Left lobe of liver (tissue), 2 donors: ENCODE data around the gene ERICH4. TPM values are rescaled to one million over a fixed set of nuclear protein-coding genes. Genes with fewer than 3 reads are reported as not detected.
"Not testable (repeated sequence)": the region's sequence is repeated elsewhere in the genome, so short reads cannot be mapped to it uniquely, and the experiment has no call there.

Experiments
- ATAC-seq: fragments of 200-7000 bp; cut with Tn5 transposase; one replicate; pipeline ENCODE4 v1.9.1; 2020; ENCODE audit warnings: mild to moderate bottlenecking, moderate library complexity
- DNase-seq: peaks from one replicate; pipeline ENCODE4 v3.0.0-alpha.2; 2020; ENCODE audit warnings: low spot score
- total RNA-seq: library from RNA; stranded (reverse); gene quantifications from one replicate; pipeline ENCODE4 v1.2.1, GENCODE V29; 2021
- donor health status: DM: no; HTN: no; CAD: no; lungs with moderate emphysema.
- donor health status: DM: no; HTN: yes; CAD: no.

Gene ERICH4
- total RNA-seq, 1 donor from 2014 or later, result not detected

DNA sequence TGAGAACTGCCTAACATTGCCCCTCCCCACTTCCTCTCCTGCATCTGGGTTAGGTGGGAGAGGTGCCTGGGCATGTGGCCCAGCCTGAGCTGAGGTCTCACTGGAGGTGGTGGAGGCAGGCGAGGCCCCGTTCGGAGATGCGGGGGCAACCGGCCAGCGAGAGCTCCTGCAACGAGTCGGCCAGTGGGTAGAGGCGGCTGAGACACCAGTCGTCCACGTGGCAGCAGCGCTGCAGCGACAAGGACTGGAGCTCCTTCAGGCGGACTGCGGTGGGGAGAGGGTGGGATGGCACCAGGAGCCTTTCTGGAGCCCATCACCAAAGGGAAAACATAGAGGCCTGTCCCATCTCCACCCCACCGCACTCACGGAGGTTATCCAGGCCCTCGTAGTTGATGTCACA, 9.8 kb upstream of the ERICH4 start:
- no peak for ATAC-seq
- no peak for DNase-seq

GRCh38 chr19:41434450-41434849, 8.5 kb upstream of the ERICH4 start:
- DNase-seq (no peak), ATAC-seq (no peak)

- DNase-seq, ATAC-seq: not testable (repeated sequence)
These were observed 7.6 kb upstream of the ERICH4 start for GRCh38 chr19:41435376-41435775.

DNA sequence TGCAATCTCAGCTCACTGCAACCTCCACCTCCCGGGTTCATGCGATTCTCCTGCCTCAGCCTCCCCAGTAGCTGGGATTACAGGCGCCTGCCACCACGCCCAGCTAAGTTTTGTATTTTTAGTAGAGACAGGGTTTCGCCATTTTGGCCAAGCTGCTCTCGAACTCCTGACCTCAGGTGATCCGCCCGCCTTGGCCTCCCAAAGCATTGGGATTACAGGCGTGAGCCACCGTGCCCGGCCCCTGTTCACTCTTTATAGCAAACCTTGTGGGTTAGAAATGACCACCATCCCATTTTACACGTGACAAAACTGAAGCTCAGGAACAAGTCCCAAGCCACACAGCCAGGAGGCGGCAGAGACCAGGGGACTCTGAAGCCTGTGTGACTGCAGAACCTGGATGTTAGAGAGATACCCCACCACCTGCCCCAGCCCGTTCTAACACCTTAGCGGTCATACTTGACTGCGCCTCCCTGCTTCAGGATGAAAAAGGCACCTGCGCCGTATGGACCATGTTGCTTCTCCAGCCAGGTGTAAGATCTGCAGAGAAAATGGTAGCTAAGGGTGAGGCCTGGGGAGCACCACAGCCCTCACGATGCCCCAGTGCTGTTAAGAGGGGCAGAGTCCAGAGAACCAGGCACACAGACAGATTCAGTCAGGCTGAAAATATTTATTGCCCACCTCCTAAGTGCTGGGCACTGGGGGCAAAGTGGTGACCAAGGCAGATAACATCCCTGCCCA, 6.9 kb upstream of the ERICH4 start:
- ATAC-seq (no peak), DNase-seq (no peak)

DNA sequence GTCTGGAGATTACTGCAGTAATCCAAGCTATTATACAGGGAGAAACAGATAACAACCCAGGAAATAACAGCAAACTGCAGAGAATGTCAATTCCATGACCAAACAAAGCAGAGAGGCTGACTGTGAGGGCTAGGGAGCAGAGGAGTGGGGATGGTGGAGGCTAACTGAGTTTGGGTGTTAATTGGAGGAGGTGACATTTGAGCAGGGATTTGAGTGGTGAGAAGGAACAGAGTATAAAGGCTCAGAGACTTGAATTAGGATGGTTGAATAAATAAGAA, 6.3 kb upstream of the ERICH4 start:
- ATAC-seq (no peak), DNase-seq (no peak)

DNA sequence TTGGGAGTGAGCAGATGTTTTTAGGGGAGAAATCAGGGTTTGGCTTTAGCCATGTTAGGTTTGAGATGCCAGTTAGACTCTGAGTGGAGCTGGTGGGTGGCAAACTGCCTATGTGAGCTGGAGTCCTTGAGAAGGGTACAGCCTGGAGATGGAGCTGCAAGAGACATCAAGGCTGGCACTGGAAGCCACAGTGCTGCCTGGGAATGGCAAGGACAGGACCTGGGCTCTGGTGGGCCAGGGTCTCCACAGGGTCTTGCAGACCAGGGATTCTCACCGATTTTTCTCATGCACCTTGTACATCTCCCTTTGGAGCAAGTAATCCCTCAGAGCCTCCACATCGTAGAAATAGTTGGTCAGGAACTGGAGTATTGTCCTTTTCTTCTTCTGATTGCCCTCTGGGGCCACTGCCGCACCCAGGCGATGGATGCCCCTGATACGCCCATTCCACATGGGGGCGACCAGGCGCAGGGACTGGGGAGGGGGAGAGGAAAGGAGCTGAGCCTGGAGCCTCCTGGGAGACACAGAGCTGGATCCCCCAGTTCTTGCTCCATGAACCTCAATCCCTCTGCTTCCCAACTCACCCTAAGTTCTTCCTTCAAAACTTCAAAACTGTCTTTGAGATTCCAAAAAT, 4.9 kb upstream of the ERICH4 start:
- DNase-seq, result no peak
- no peak for ATAC-seq

DNA sequence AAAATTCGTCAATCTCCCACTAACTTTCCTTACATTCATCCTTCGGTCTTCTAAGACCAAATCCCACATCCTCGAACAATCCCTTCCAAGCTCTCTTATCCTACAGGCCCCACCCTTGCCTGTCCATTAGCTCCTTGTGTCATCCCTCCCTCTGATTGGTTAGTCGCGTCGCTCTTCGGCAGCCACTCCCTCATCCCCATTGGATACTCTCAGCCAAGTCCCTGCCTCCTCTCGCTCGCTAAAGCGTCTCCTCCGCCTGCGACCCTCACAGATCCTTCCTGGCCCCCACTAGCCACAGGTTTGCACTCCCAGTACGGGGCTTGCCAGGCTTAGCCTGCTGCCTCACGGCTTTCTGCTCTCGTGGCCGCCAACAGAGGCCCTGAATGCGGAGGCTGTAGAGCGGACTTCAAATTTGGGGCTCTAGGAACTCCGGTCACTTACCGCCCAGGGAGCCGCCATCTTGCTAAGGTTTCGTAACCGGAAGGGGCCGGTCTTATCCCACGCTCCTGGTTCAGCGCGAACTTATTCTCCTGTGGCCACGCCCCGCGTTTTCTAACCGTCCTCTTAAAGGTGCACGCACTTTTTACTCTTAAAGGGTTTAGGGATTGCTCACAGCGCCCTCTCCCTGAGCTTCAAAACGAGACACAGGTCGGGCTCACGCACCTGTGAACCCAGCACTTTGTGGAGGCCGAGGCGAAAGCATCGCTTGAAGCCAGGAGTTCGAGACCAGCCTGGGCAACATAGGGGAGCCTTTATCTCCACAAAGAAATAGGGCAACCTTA, 3.3 kb upstream of the ERICH4 start, which contains the start of gene DMAC2:
TSS of gene DMAC2 (minus strand) at position 472 of the 782 bp plus-strand sequence. CDS start at position 459, 13 bp downstream.
- peak; percentile 96 for ATAC-seq
- DNase-seq, result peak; percentile 95

- ATAC-seq (no peak), DNase-seq (peak; percentile 37)
These were observed 1.5 kb upstream of the ERICH4 start for GRCh38 chr19:41441321-41441945.

DNA sequence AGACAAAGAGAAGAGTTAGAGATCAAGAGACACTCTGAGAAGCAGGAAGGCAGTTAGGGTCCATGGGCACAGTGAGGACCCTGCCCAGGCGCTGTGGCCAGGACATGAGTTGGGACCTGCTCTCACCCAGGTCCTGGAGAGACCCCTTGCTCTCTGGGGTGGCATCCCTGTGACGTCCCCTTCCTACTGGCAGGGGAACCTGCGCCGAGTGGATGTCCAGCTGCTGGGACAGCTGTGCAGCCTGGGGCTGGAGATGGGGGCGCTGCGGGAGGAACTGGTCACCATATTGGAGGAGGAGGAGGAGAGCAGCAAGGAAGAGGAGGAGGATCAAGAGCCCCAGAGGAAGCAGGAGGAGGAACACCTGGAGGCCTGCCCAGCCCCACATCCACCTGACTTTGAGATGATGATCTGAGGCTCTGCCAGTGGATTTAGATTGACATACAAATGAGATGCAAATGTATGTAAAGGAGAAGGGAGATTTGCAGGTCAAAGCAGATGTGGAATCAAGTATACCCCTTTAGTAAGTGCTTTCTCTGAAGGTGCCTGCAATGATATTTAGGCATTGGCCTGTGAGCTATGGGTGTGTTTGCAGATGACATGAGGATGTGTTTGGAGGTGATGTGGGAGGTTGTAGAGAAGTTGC, 978 bp downstream of the ERICH4 start:
- peak; percentile 38 for DNase-seq
- no peak for ATAC-seq

DNA sequence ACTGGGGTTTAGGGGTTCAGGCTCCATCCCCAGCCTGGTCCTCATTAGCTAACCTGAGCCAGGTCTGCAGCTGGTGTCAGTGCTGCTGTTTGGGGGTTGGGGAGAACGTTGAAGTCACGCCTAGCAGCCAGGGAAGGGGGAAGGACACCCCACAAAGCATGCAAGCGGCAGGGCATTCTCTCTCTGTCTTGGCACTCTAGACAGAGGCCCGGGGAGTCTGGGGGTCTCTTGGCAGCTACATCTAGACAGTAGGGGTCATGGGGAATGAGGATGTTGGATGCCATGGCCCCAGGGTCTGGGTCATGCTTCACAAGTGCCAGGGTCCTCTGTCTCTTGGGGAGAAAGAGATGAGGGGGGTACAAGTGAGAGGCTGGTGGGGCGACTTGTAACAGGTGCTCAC, 2.6 kb downstream of the ERICH4 start:
- DNase-seq (peak; percentile 23), ATAC-seq (no peak)

- DNase-seq (no peak), ATAC-seq (no peak)
These were observed 4.9 kb downstream of the ERICH4 start for GRCh38 chr19:41447732-41448332.

GRCh38 chr19:41449079-41449864, 6.3 kb downstream of the ERICH4 start:
- DNase-seq (peak; percentile 70), ATAC-seq (peak; percentile 99)

- peak; percentile 23 for DNase-seq
These were observed 6.9 kb downstream of the ERICH4 start for GRCh38 chr19:41449865-41450178.

GRCh38 chr19:41452584-41453275, 9.8 kb downstream of the ERICH4 start:
- no peak for ATAC-seq
- no peak for DNase-seq

More at GRCh38 chr19:41449865-41450178, 6.9 kb downstream of the ERICH4 start:
- ATAC-seq, result no peak

- ATAC-seq (no peak), DNase-seq (no peak)
These were observed 13.0 kb downstream of the ERICH4 start for GRCh38 chr19:41455936-41456335.

- DNase-seq (no peak), ATAC-seq (peak; percentile 29)
These were observed 13.5 kb downstream of the ERICH4 start for GRCh38 chr19:41456342-41456918.

GRCh38 chr19:41457241-41457640, 14.3 kb downstream of the ERICH4 start:
- no peak for ATAC-seq
- DNase-seq, result no peak

GRCh38 chr19:41462497-41462896, 19.5 kb downstream of the ERICH4 start:
- DNase-seq (no peak), ATAC-seq (no peak)
